ENCODE measurements around the gene DNAJB8. TPM values are rescaled to one million over a fixed set of nuclear protein-coding genes. Genes with fewer than 3 reads are reported as not detected.

Gene DNAJB8
- total and polyA plus RNA-seq, 9 donors = not detected

DNA sequence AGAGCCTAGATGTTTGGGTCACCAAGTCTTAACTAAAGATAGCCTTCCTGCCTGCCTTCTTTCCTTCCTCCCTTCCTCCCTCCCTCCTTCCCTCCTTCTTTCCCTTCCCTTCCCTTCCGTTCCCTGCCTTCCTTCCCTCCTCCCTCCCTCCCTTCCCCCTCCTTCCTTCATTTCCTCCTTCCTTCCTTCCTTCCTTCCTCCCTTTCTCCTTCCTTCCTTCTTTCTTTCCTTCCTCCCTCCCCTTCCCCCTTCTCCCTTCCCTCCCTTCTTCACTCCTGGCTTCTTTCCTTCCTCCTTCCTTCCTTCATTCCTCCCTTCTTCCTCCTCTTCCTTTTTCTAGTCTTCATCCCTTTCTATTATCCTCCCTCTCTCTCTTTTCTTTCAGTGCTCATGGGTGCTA, 2.0 kb downstream of the DNAJB8 start:
- Histone ChIP-seq H3K9me3 (replicated peaks; ENCODE audit: control insufficient read depth, low read depth, low read length) (no peaks in the 10 kb centered on the region), H3K27me3 (ENCODE audit: control insufficient read depth, insufficient read depth, low read length) (peaks cover 31% of the 10 kb centered on the region), H3K36me3 (ENCODE audit: control insufficient read depth, insufficient read depth, low read length) (no peaks in the 10 kb centered on the region), H3K4me3 (ENCODE audit: low read length) (no peak overlapping the region), H3K27ac (ENCODE audit: low read length) (no peak overlapping the region), H3K4me1 (ENCODE audit: control insufficient read depth, insufficient read depth, low read length) (no peaks in the 10 kb centered on the region)
- DNase-seq = no peak
- WGBS (ENCODE audit: insufficient coverage) = 30% methylated on average over 1 of the region's 1 CpG

DNA sequence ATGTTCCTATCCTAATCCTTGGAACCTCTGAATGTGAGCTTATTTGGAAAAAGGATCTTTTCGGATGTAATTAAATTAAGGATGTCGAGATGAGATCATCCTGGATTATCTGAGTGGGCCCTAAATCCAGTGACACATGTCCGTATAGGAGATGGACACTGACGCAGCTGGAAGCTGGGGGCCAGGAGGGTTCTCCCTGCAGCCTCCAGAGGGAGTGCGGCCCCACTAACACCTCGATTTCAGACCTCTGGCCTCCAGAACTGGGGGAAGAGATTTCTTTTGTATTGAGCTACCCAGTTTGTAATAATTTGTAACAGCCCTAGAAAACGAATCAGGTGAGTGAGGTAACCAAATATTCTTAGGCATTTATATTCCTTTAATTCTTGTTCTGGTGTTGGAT, 2.5 kb downstream of the DNAJB8 start:
- no peak for DNase-seq
- no peaks in the 10 kb centered on the region for H3K9me3 ChIP-seq (replicated peaks; ENCODE audit: control insufficient read depth, low read depth, low read length)
- H3K4me1 ChIP-seq (ENCODE audit: control insufficient read depth, insufficient read depth, low read length) = no peaks in the 10 kb centered on the region
- WGBS (ENCODE audit: insufficient coverage) = 52% methylated on average over 4 of the region's 7 CpGs
- H3K36me3 ChIP-seq (ENCODE audit: control insufficient read depth, insufficient read depth, low read length) = no peaks in the 10 kb centered on the region
- H3K4me3 ChIP-seq (ENCODE audit: low read length) = no peak overlapping the region
- H3K27ac ChIP-seq (ENCODE audit: low read length) = no peak overlapping the region
- peaks cover 29% of the 10 kb centered on the region for H3K27me3 ChIP-seq (ENCODE audit: control insufficient read depth, insufficient read depth, low read length)

DNA sequence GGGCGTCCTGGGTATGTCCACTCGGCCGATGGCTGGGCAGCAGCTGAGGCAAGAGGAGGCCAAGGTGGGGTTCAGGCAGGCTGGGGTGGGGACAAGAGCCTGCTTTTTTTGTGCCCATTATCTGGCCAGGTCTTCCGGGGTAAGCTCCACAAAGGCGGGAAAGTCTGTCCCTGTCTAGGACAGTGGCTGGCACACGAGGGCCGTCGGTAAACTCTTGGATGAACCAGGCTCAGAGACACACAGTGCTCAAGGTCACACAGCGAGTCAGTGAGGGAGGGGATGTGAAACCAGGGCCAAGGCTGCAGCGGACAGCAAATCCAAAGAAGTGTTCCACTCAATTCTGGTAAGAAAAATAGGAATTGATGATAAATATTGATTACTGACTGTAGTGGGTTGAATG, 2.9 kb downstream of the DNAJB8 start:
- Histone ChIP-seq H3K4me3 (ENCODE audit: low read length) (no peak overlapping the region), H3K4me1 (ENCODE audit: control insufficient read depth, insufficient read depth, low read length) (no peaks in the 10 kb centered on the region), H3K27me3 (ENCODE audit: control insufficient read depth, insufficient read depth, low read length) (peaks cover 26% of the 10 kb centered on the region), H3K9me3 (replicated peaks; ENCODE audit: control insufficient read depth, low read depth, low read length) (no peaks in the 10 kb centered on the region), H3K36me3 (ENCODE audit: control insufficient read depth, insufficient read depth, low read length) (no peaks in the 10 kb centered on the region), H3K27ac (ENCODE audit: low read length) (no peak overlapping the region)
- 75% methylated on average over 7 of the region's 10 CpGs for WGBS (ENCODE audit: insufficient coverage)
- DNase-seq = no peak

DNA sequence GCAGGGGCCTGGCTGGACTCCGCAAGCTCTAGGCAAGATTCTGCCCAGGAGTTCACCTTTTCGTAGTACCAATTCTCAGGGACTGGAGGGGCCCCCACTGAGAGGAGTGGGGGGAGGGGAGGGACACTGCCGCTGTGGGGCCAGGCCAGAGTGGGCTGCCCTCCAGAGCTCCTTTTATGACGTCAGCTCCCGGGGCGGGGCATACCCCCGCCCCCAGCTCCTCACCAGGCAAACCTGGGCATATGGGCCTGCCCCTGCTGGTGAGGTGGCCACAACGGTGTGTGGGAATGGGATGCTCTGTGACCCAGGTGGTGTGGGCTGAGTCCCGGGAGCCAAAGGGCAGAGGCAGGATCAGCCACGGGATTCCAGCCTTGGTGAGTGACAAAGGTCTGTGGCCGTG, 3.3 kb downstream of the DNAJB8 start:
- Histone ChIP-seq H3K4me1 (ENCODE audit: control insufficient read depth, insufficient read depth, low read length) (no peaks in the 10 kb centered on the region), H3K36me3 (ENCODE audit: control insufficient read depth, insufficient read depth, low read length) (no peaks in the 10 kb centered on the region), H3K4me3 (ENCODE audit: low read length) (no peak overlapping the region), H3K27me3 (ENCODE audit: control insufficient read depth, insufficient read depth, low read length) (peaks cover 22% of the 10 kb centered on the region), H3K9me3 (replicated peaks; ENCODE audit: control insufficient read depth, low read depth, low read length) (no peaks in the 10 kb centered on the region), H3K27ac (ENCODE audit: low read length) (no peak overlapping the region)
- WGBS (ENCODE audit: insufficient coverage) = 73% methylated on average over 5 of the region's 11 CpGs
- no peak for DNase-seq

DNA sequence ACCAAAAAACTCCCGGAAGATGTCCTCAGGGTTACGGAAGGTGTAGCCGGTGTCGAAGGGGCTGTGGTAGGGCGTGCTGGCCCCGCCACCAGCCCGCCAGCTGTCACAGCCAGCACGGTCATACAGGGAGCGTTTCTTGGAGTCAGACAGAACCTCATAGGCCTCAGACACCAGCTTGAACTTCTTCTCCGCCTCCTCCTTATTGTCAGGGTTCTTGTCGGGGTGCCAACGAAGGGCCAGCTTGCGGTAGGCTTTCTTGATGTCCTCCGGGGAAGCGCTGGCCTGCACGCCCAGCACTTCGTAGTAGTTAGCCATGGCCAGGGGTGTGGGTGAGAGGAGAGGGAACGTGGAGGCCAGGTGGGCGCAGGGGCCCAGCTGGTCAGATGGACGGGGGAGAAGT, 3.8 kb downstream of the DNAJB8 start:
- H3K9me3 ChIP-seq (replicated peaks; ENCODE audit: control insufficient read depth, low read depth, low read length) = no peaks in the 10 kb centered on the region
- no peak for DNase-seq
- 90% methylated on average over 19 of the region's 20 CpGs for WGBS (ENCODE audit: insufficient coverage)
- peaks cover 21% of the 10 kb centered on the region for H3K27me3 ChIP-seq (ENCODE audit: control insufficient read depth, insufficient read depth, low read length)
- no peak overlapping the region for H3K27ac ChIP-seq (ENCODE audit: low read length)
- H3K36me3 ChIP-seq (ENCODE audit: control insufficient read depth, insufficient read depth, low read length) = no peaks in the 10 kb centered on the region
- no peak overlapping the region for H3K4me3 ChIP-seq (ENCODE audit: low read length)
- H3K4me1 ChIP-seq (ENCODE audit: control insufficient read depth, insufficient read depth, low read length) = peaks cover 4% of the 10 kb centered on the region

DNA sequence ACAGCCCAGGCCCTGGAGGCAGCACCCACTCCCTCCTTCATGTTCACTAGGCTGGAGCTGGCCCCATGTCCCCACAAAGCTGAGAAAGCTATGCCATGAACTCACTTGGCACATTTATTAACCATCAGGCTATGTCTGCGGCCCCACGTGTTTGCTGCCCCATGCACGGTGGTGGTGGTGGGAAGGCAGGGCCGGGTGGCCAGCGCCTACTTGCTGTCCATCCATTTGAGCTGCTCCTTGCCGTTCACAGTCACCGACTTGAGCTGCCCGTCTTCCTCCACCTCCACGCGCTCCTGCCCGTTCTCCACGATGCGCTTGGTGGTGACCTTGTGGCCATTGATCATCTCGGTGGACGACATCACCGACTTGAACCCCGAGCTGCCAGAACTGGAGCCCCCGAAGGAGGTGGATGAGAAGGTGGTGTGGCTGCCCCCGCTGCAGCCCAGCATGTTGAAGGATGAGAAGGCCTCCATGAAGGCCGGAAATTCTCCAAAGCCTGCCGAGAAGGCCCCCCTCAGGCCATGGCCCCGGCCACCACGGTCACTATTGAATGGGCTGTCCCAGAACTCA, 4.3 kb downstream of the DNAJB8 start:
- Histone ChIP-seq H3K27me3 (ENCODE audit: control insufficient read depth, insufficient read depth, low read length) (peaks cover 18% of the 10 kb centered on the region), H3K4me3 (ENCODE audit: low read length) (no peak overlapping the region), H3K27ac (ENCODE audit: low read length) (no peak overlapping the region), H3K9me3 (replicated peaks; ENCODE audit: control insufficient read depth, low read depth, low read length) (no peaks in the 10 kb centered on the region), H3K36me3 (ENCODE audit: control insufficient read depth, insufficient read depth, low read length) (no peaks in the 10 kb centered on the region), H3K4me1 (ENCODE audit: control insufficient read depth, insufficient read depth, low read length) (peaks cover 6% of the 10 kb centered on the region)
- 92% methylated on average over 21 of the region's 23 CpGs for WGBS (ENCODE audit: insufficient coverage)
- no peak for DNase-seq

DNA sequence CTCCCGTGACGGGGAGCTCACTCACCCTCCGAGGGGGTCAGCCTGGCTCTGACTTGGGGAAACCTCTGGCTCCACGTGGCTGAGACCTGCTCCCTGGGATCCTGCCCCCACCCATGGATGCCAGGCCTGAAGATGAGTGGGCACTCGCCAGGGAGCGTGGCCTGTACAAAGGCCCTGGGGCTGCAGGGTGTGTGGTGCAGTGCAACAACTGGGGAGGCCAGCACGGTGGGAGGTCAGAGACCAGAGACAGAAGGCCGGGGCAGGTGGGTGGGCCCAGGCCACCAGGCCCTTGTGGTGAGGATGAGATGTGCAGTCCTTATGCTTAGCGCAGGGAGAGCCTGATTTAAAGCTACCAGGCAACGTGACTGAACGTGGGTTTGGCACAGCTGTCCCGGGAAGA, 5.0 kb downstream of the DNAJB8 start:
- no peaks in the 10 kb centered on the region for H3K36me3 ChIP-seq (ENCODE audit: control insufficient read depth, insufficient read depth, low read length)
- WGBS (ENCODE audit: insufficient coverage) = 78% methylated on average over 12 of the region's 12 CpGs
- H3K27ac ChIP-seq (ENCODE audit: low read length) = no peak overlapping the region
- no peak for DNase-seq
- no peaks in the 10 kb centered on the region for H3K9me3 ChIP-seq (replicated peaks; ENCODE audit: control insufficient read depth, low read depth, low read length)
- peaks cover 20% of the 10 kb centered on the region for H3K27me3 ChIP-seq (ENCODE audit: control insufficient read depth, insufficient read depth, low read length)
- no peak overlapping the region for H3K4me3 ChIP-seq (ENCODE audit: low read length)
- peaks cover 6% of the 10 kb centered on the region for H3K4me1 ChIP-seq (ENCODE audit: control insufficient read depth, insufficient read depth, low read length)

DNA sequence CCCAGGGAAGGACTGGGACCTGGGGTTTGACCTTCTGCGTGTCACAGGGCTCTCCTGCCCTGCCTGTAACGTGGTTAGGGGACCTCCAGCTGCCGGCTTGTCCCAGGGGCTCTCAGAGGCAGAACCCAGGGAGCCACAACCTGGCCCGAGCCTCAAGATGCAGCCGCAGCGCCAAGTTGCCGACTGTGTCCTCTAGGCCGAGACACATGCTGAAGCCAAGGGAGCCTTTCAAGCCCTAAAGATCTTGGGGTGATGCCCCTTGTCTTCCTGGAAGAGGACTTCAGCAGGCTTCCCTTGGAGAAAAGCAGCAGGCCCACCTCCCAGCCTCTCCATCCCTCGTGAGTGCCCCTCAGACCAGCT, 7.2 kb downstream of the DNAJB8 start:
- peaks cover 6% of the 10 kb centered on the region for H3K4me1 ChIP-seq (ENCODE audit: control insufficient read depth, insufficient read depth, low read length)
- H3K27me3 ChIP-seq (ENCODE audit: control insufficient read depth, insufficient read depth, low read length) = peaks cover 26% of the 10 kb centered on the region
- no peaks in the 10 kb centered on the region for H3K36me3 ChIP-seq (ENCODE audit: control insufficient read depth, insufficient read depth, low read length)
- H3K27ac ChIP-seq (ENCODE audit: low read length) = no peak overlapping the region
- 57% methylated on average over 9 of the region's 9 CpGs for WGBS (ENCODE audit: insufficient coverage)
- no peaks in the 10 kb centered on the region for H3K9me3 ChIP-seq (replicated peaks; ENCODE audit: control insufficient read depth, low read depth, low read length)
- no peak overlapping the region for H3K4me3 ChIP-seq (ENCODE audit: low read length)
- no peak for DNase-seq

DNA sequence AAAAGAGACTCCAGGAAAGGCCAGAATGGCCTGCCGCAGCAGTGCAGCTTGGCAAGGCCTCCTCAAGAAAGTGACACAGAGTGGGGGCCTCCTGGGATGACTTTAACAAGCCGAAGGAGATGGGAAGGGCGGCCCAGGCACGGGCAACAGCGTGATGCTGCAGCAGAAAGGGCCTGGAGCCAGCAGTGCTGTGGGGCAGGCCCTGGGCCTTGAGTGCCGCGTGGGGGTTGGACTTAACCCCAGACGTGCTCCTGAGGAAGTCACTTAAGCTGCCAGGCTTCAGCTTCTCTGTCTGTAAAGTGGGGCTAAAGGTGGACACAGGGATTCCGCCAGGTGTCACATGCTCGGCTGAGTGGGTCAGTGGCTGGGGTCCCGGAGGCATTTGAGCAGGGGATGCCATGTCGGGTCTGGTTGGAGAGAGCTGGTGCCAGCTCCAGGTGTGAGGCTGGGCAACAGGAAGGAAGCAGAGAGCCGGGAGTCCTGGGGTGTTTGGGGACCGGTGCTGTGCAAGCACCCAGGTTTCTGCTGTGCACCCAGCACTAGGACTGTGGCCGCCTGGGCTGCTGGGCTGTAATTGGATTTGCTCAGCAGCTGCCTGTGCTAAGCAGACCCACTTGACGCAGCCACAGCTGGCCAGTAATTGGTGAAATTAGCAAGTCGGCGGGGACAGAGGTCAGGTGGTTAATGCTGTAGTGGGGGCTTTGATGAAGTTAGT, 7.8 kb downstream of the DNAJB8 start:
- DNase-seq = no peak
- Histone ChIP-seq H3K4me1 (ENCODE audit: control insufficient read depth, insufficient read depth, low read length) (peaks cover 6% of the 10 kb centered on the region), H3K36me3 (ENCODE audit: control insufficient read depth, insufficient read depth, low read length) (no peaks in the 10 kb centered on the region), H3K27ac (ENCODE audit: low read length) (no peak overlapping the region), H3K9me3 (replicated peaks; ENCODE audit: control insufficient read depth, low read depth, low read length) (no peaks in the 10 kb centered on the region), H3K4me3 (ENCODE audit: low read length) (no peak overlapping the region), H3K27me3 (ENCODE audit: control insufficient read depth, insufficient read depth, low read length) (peaks cover 27% of the 10 kb centered on the region)
- 53% methylated on average over 18 of the region's 18 CpGs for WGBS (ENCODE audit: insufficient coverage)

DNA sequence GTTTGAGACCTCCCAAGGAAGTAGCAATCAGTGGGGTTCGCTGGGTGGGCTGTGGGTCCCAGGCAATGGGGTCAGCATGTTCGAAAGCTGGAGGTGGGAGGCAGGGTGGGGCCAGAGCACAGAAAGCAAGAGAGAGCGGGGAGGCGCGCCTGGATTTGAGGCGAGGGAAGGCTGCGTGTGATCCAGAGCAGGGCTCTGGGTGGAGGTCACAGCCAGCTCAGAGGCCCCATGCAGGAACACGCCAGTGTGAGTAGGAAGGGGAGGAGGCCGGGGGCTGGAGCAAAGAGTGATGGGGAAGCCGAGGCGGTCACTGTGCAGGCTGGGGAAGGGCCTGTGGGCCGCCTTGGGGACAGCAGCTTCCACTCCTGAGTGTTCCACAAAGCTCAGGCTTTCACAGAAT, 8.8 kb downstream of the DNAJB8 start:
- H3K27ac ChIP-seq (ENCODE audit: low read length) = no peak overlapping the region

More for the DNA sequence above, 8.8 kb downstream of the DNAJB8 start:
- Histone ChIP-seq H3K27me3 (ENCODE audit: control insufficient read depth, insufficient read depth, low read length) (peaks cover 27% of the 10 kb centered on the region), H3K36me3 (ENCODE audit: control insufficient read depth, insufficient read depth, low read length) (no peaks in the 10 kb centered on the region), H3K9me3 (replicated peaks; ENCODE audit: control insufficient read depth, low read depth, low read length) (no peaks in the 10 kb centered on the region), H3K4me1 (ENCODE audit: control insufficient read depth, insufficient read depth, low read length) (peaks cover 6% of the 10 kb centered on the region), H3K4me3 (ENCODE audit: low read length) (no peak overlapping the region)
- DNase-seq = no peak
- WGBS (ENCODE audit: insufficient coverage) = 42% methylated on average over 12 of the region's 12 CpGs
